VCaP (cell line): ENCODE data around the gene WASHC2A.
"Not testable (repeated sequence)": the region's sequence is repeated elsewhere in the genome, so short reads cannot be mapped to it uniquely, and the experiment has no call there.

ENCODE experiments used
- H3K27ac ChIP-seq: fragments of 450-650 bp; 2 replicates; pipeline ENCODE4 v1.5.1; 2017
- CTCF ChIP-seq: fragments of 450-650 bp; conservative IDR thresholded peaks from 2 replicates; pipeline ENCODE4 v1.5.1; 2017; ENCODE audit warnings: mild to moderate bottlenecking, moderate library complexity

The WASHC2A gene

GRCh38 chr10:50044941-50045664 is 22.7 kb upstream of the WASHC2A start:
- H3K27ac ChIP-seq = no peak overlapping the region
- no peak for TF ChIP-seq CTCF

GRCh38 chr10:50046457-50046856 is 21.3 kb upstream of the WASHC2A start:
- H3K27ac ChIP-seq = not testable (repeated sequence)

GRCh38 chr10:50047594-50047993 is 20.2 kb upstream of the WASHC2A start:
- not testable (repeated sequence) for H3K27ac ChIP-seq

GRCh38 chr10:50051995-50052660 is 15.6 kb upstream of the WASHC2A start:
- H3K27ac ChIP-seq = not testable (repeated sequence)

GRCh38 chr10:50052778-50053376 is 14.9 kb upstream of the WASHC2A start:
- not testable (repeated sequence) for H3K27ac ChIP-seq

GRCh38 chr10:50055494-50056292 is 12.1 kb upstream of the WASHC2A start:
- H3K27ac ChIP-seq = not testable (repeated sequence)

- H3K27ac ChIP-seq = not testable (repeated sequence)
These were observed 11.1 kb upstream of the WASHC2A start for GRCh38 chr10:50056654-50057053.

GRCh38 chr10:50058727-50059126 is 9.0 kb upstream of the WASHC2A start:
- not testable (repeated sequence) for H3K27ac ChIP-seq

DNA sequence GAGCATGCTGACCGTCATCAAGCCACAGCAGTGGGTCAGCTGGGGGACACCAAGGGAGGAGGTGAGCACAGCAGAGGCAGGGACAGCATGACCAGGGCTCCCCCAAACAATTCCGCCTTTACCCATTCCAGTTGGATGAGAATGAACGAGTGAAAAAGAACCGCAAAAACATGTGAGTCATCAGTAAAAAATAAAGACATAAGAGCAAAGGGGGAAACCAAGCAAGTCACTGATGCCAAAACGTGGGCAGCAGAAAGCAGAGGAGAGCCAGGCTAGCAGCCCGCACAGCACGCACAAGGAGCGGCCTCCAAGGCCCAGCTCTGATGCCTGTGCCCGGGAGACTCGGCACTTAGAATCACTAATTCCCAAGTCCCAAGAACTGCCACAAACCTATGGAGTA is 7.8 kb upstream of the WASHC2A start:
- not testable (repeated sequence) for H3K27ac ChIP-seq

GRCh38 chr10:50061548-50061947 is 6.2 kb upstream of the WASHC2A start:
- not testable (repeated sequence) for H3K27ac ChIP-seq

DNA sequence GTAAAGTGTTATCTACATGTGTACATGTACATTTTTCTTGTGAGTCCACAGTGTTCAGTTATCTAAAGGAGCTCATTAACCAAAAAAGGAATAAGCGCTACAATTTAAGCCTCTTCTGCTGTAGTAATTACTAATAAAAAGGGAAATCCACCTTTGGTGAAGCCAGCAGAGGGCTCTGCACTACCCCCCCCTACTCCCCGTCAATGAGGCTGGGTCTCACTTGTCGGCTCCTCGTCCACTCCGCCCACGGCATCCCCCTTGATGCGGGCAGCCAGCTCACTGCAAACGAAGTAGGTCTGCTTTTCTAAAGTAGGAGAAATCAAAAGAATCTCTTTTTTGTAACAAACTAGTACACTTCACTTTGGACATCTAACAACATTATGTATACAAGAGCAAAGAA is 4.7 kb upstream of the WASHC2A start:
- no peak overlapping the region for H3K27ac ChIP-seq
- TF ChIP-seq CTCF = no peak

DNA sequence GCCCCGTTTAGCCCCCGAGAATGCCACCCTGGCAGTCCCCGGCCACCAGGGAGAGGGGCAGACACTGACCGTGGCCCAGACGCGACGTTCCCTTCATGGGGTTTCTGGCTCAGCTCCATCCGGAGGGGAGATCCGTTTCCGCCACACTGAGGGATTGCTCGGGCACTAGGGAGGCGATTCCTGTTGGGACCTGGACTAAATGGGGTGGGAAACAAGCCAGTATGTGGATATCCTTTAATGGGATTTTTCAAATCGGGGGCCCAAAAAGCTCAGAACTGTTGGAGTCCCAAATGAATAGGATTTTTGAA is 552 bp downstream of the WASHC2A start:
- not testable (repeated sequence) for H3K27ac ChIP-seq

DNA sequence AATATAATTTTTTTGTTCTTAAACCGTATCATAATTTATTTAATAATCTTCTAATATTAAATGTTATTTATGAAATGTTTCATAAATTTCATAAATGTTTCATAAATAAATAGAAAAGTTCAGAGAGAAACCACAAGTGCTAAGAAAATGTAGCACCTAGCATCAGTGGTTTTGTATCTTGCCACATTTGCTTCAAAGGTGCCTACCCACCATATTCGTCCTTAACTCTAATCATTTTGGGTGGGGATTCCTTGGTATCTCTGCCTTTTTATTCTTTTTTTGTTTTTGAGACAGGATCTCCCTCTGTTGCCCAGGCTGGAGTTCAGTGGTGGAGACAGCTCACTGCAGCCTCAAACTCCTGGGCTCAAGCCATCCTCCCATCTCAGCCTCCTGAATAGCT is 7.4 kb downstream of the WASHC2A start:
- H3K27ac ChIP-seq = not testable (repeated sequence)

- H3K27ac ChIP-seq = not testable (repeated sequence)
These were observed 7.8 kb downstream of the WASHC2A start for GRCh38 chr10:50075544-50075943.

DNA sequence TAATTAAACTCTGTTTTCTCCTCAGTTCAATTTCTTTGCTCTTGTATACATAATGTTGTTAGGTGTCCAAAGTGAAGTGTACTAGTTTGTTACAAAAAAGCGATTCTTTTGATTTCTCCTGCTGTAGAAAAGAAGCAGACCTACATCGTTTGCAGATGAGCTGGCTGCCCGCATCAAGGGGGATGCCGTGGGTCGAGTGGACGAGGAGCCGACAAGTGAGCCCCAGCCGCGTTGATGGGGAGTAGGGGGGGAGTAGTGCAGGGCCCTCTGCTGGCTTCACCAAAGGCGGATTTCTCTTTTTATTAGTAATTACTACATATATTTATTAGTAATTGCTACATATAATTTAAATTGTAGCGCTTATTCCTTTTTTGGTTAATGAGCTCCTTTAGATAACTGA is 23.6 kb downstream of the WASHC2A start:
- H3K27ac ChIP-seq = not testable (repeated sequence)

- not testable (repeated sequence) for H3K27ac ChIP-seq
These were observed 25.2 kb downstream of the WASHC2A start for GRCh38 chr10:50092928-50093327.

- not testable (repeated sequence) for H3K27ac ChIP-seq
These were observed 26.9 kb downstream of the WASHC2A start for GRCh38 chr10:50094630-50095029.

- not testable (repeated sequence) for H3K27ac ChIP-seq
These were observed 27.6 kb downstream of the WASHC2A start for GRCh38 chr10:50095402-50095801.

DNA sequence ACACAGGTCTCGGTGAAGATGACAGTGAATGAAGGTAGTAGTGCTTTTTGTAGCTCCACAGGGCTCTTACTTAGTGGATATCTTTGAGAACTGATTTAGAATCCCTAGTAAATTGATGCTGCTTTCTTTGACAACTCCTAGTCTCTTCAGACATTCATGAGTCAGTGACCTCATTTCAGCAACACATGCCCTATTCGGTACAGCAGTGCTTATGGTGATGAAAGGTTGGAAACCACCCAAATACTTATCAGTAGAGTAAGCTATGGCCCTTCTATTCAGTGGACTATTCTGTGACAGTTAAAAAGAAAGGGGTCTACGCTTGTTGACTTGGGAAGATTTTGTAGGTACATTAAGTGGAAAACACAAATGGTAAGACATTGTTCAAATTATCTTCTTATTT is 29.0 kb downstream of the WASHC2A start:
- not testable (repeated sequence) for H3K27ac ChIP-seq
